ENCODE results near the gene TUT4.

TUT4 gene

DNA sequence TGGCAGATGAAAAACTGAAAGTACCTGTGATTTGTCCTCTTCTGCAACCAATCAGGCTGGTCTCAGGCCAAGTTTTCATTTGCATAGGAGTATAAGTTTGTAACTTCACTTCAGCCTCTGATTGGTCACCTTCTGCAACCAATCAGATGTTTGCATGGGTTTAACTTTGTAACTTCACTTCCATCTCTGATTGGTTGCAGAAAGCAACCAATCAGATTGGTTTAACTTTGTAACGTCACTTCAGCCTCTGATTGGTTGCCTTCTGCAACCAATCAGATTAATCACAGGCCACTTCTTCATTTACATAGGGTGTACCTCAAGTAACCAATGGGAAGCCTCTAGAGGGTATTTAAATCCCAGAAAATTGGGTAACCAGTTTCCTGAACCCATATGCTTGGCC lies 18.9 kb upstream of the TUT4 start:
- DNase-seq (ENCODE audit: low read depth): no peak

DNA sequence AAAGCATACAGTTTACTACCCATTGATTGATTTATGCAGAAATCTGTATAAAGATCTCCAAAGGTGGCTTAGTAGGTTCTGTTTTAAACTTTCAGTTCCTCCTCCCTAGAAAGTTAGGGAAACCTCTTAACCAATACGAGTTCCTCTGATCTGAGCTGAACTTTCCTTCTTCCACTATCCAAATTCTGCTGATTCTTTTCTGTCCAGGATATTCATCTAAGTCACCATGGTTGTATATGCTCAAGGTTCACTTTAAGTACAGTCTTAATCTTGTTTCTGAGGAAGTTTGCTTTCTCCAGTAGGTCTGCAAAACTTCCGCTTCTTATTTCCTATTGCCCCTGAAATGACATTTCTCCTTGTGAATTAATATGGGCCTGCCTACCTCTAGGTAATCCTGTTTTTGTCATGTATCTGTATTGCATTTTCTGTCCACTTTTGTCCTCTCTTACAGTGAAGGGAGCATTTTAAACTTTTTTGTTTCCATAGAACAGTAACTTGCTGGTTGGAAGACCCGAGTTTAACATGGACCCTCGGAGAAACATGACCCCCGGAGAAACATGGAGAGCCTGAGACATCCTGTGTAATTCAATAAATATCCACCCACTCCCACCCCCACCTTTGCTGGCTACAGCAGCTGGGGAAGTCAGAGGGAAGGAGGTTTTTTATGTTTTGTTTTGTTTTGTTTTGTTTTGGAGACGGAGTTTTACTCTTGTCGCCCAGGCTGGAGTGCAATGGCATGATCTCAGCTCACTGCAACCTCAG lies 16.7 kb upstream of the TUT4 start:
- DNase-seq (ENCODE audit: low read depth): no peak

DNA sequence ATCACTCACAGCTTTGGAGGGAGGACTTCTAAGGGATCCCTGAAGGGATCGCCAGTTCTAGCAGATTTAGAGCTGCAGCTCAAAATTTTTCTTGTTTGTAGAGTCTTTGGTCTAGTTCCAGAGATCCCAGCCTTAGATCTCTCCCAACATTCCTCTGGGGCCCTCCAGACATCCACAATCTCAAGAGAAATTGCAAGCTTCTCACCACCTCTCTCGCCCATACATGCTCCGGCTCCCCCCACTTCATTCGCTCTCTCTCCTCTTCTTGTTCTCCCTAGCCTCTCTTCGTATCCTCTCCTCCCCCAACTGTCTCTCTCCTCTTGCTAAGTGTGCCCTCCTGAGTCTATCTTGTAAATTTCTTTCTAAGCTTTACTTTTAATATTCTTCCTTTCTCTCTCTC lies 15.1 kb upstream of the TUT4 start:
- no peak for DNase-seq (ENCODE audit: low read depth)

DNA sequence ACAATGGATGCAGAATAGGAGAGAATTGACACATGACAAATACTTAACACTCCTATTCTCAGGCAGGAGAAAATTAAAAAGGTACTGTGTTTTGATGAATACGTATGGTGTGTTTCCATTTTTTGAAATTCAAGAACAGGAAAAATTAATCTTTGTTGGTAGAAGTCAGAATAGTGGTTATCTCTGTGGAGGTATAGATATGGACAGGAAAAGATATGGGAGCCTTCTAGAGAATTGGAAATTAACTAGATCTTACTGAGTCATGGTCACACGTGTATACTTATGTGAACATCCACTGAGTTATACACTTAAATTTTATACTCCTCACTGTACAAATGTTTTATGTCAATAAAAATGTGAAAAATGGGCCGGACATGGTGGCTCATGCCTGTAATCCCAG lies 9.9 kb upstream of the TUT4 start:
- DNase-seq (ENCODE audit: low read depth): no peak

DNA sequence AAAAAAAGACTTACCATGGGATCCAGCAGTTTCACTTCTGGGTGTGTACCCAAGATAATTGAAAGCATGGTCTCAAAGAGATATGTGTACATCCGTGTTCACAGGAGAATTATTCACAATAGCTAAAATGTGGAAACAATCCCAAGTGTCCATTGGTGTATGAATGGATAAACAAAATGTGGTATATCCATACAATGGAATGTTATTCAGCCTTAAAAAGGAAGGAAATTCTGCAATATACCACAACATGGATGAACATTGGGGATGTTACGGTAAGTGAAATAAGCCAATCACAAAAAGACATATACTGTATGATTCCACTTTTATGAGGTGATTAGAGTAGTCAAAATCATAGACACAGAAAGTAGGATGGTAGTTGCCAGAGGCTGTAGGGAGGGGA lies 7.0 kb upstream of the TUT4 start:
- DNase-seq (ENCODE audit: low read depth): no peak

DNA sequence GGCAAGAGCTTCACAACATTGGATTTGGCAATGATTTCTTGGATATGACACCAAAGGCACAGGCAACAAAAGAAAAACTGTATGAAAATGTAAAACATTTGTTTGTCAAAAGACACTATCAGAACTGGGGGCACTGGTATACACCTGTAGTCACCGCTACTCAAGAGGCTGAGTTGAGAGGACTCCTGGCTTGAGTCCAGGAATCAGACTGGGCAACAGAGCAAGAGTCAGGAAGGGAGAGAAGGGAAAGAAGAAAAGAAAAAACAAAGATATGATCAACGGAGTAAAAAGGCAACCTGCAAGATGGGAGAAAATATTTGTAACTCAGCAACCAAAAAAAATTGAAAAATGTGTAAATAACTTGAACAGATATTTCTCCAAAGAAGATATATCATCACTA lies 6.0 kb upstream of the TUT4 start:
- DNase-seq (ENCODE audit: low read depth): no peak

DNA sequence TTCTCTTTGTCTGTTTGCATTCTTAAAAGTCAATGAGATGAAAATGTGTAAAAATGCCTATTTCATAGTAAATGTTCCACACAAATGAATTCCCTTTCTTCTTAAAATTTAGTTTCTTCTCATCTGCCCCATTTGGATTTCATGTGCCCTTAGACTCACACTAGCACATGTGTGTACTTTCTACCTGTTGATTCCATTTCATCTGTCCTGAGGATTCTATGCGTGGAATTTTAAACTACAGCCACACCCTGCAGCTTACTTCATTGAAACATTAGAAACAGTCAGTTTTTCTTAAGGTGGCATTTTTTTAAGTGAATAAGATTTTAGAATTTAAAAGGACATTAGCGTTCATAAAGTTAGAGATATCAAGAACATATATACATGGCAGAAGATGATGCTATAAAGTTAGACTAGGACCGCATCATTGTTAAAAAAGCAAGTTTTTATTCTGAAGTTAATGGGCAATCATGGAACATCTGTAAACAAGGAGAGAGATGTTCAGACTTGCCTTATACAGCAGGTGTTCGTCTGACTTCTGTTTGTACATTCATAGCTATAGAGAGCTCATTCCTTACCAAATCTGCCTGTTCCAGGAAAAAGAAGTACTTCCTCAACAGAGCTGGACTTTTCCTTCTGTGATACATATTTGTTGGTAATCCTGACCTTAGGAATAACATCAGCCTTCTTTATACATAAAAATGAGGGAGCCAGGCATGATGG lies 3.9 kb upstream of the TUT4 start:
- no peak for DNase-seq (ENCODE audit: low read depth)

DNA sequence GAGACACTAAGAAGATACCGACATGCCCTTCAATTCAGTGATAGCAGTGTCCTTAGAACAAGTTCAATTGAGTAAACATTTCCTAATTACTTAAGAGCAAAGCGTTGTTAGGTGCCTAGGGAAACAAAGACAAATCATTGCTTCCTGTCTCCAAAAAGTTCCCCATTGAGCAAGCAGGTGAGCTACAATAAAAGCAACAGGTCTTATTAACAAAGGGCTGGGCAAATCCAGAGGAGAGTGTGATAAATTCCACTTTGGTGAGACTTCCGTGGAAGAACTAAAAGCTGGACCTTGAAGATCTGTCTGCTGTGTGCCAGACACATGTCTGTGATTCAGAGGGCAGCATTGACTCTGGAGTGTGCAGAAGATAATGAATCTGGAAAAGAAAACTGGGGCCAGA lies 1.9 kb upstream of the TUT4 start:
- DNase-seq (ENCODE audit: low read depth): no peak

DNA sequence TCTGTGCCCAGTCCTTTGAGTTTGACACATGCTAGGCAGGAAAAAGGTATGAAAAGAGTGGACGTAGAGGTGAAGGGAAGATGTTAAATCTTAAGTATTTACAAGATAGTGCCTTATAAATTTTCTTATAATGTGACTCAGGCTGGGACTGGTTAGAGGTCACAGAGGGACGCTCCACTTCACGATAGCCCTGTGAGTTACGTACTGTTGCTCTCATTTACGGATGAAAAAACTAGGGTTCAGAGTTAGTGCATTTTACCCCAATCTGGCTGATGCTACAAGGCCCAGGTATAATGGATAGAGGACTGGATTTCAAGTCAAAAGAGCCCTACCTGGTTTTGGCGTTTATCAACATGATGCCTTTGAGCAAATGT lies 1.4 kb upstream of the TUT4 start:
- DNase-seq (ENCODE audit: low read depth): no peak

DNA sequence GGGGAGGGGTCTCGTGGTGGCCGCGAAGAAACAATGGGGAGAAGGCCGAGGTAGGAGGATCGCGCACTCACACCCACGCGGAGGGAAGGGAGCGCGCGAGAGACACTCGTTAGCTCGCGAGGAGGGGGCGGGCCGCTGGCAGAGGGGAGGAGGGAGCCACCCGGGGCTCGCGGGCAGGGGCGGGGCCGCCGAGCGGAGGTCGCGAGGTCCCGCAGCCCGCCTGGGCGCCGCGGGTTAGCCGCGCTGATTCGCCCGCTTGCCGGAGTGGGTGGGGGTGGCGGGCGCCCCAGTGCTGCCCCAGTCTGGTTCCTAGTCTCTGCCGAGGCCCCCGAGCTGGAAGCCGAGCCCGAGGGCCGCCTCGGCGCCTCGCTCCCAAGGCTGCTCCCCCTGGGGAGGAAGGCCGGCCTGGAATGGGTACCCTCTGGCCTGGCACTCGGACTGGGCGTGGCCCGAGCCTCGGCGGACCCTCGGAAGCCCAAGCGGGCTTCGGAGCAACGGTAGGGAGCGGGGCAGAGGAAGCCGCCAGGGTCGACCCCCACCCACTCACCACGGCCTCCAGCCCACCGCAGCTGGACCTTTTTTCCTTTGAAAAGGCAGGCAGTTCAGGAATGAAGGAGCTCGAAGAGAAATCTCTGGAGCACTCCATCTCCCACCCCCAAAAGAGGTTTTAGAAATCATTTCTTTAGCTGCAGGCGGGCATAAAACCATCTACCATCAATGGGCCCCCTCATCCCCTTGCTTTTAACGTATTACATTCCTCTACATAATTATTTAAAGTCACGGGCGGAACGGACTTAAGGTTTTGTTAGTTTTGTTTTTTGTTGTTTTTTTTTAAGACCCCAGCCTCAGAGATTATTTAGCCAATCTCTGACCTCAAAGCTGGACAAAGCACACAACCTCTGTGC lies 722 bp upstream of the TUT4 start:
- peak; percentile 76 for DNase-seq (ENCODE audit: low read depth)

DNA sequence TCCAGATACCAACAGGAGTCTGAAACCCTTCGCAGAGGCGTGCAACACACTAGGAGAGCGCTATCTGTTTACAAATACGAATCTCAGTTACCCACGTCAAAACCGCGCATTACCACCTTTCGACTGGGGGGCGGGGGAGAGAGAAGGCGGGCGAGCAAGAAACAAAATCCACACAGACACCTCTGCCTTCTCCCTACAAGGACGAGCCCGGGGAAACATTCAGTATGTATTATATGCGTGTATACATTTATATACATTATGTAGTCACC lies 722 bp downstream of the TUT4 start:
- peak; percentile 37 for DNase-seq (ENCODE audit: low read depth)

DNA sequence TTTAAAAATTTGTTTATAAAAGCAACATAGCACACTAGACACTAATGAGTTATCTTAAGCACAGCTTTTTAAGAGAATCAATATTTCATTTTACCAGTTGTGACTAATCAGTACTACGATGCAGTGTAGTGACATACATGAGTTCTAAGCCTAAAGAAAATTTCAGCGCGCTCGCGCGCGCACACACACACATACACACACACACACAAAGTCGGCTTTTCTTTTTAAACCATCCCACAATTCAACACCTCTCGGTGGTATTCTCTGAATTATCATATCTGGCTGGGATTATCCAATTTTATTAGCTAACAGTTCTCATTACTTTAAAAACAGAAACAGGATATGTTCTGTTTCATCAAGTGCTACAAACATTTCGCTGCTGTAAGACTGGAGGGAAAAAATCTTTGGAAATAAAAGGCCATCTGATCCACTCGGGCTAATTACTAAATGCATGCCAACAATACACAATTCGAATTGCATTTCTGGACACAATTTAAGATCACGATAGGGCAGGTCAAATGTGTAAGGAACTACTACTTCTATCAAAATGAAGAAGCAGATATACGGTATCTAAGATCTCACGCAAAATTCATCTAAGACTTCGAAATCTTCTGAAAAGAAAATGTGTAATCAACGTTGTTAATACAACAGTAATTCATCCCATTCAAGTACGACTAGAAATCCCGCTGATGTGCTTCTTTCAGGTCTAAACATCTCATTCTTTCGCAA lies 1.2 kb downstream of the TUT4 start:
- DNase-seq (ENCODE audit: low read depth): no peak

DNA sequence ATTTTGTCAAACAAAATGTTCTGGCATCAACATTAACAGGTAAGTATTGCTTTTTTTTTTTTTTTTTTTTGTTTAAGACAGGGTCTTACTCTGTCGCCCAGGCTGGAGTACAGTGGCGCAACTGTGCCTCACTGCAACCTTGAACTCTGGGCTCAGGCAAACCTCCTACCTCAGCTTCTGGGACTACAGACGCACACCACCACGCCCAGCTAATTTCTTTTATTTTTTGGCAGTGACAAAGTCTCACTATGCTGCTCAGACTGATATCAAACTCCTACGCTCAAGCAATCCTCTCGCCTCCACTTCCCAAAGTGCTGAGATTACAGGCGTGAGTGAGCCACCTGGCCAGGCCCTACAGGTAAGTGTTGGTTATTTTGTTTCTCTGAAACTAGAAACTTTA lies 2.4 kb downstream of the TUT4 start:
- DNase-seq (ENCODE audit: low read depth): no peak

DNA sequence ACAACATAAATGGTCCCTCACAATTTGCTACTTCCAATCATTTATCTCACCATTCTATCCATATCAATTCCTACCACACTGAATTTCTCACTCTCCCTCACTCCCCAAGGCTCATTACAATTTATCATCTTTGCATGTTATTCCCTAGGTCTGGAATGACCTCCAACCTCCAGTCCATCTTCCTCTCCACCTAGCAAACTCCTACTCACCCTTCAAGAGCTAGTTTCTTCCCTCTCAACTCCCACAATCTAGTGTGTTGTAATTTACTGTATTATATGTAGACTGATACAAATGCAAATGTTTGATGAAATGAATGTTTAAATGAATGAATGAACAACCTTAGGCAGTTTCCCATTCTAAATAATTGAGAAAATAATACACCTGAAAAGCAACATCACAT lies 3.6 kb downstream of the TUT4 start:
- DNase-seq (ENCODE audit: low read depth): no peak

DNA sequence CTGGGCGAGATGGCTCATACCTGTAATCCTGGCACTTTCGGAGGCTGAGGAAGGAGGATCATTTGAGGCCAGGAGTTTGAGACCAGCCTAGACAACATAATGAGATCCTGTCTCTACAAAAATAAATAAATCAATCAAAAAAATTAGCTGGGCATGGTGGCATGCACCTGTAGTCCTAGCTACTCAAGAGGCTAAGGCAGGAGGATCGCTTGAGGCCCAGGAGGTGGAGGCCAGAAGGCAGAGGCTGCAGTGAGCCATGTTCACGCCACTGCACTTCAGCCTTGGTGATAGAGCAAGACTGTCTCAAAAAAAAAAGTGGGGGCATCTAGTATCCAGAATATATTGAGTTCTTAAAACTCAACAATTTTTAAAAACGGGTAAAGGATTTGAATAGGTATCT lies 6.0 kb downstream of the TUT4 start:
- no peak for DNase-seq (ENCODE audit: low read depth)

DNA sequence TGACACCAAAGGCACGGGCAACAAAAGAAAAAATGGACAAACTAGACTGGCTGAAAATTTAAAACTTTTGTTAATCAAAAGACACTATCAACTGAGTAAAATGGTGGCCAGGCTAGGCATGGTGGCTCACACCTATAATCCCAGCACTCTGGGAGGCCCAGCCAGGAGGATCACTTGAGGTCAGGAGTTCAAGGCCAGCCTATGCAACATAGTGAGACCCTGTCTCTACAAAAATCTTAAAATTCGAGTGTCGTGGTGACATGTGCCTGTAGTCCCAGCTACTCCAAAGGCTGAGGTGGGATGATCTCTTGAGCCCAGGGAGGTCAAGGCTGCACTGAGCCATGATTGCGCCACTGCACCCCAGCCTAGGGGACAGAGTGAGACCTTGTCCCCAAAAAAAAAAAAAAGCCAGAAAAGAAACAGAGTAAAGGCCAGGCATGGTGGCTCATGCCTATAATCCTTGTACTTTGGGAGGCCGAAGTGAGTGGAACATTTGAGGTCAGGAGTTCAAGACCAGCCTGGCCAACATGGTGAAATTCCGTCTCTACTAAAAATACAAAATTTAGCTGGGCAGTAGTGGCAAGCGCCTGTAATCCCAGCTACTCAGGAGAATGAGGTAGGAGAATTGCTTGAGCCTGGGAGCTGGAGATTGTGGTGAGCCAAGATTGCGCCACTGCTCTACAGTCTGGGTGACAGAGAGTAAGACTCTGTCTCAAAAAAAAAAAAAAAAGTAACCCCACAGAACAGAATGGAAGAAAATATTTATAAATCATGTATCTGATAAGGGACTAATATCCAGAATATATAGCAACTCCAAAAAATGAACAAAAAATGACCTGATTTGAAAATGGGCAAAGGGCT lies 8.0 kb downstream of the TUT4 start:
- DNase-seq (ENCODE audit: low read depth): no peak

DNA sequence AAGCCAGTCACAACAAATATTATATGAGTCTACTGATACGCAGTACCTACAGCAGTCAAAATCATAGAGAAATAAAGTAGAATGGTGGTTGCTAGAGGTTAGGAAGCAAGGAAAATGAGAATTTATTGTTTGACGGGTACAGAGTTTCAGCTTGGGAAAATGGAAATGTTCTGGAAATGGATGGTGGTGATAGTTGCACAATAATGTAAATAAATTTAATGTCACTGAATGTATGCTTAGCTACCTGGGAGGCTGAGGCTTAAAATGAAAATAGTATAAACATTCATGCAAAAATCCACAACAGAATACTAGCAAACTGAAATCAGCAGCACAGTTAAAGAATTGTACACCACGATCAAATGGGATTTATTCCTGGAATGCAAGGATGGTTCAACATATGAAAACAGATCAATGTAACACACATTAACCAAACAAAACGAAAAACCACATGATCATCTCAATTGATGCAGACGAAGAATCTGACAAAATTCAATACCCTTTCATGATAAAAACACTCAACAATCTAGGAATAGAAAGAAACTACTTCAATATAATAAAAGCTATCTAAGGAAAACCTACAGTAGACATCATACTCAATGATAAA lies 10.7 kb downstream of the TUT4 start:
- no peak for DNase-seq (ENCODE audit: low read depth)

DNA sequence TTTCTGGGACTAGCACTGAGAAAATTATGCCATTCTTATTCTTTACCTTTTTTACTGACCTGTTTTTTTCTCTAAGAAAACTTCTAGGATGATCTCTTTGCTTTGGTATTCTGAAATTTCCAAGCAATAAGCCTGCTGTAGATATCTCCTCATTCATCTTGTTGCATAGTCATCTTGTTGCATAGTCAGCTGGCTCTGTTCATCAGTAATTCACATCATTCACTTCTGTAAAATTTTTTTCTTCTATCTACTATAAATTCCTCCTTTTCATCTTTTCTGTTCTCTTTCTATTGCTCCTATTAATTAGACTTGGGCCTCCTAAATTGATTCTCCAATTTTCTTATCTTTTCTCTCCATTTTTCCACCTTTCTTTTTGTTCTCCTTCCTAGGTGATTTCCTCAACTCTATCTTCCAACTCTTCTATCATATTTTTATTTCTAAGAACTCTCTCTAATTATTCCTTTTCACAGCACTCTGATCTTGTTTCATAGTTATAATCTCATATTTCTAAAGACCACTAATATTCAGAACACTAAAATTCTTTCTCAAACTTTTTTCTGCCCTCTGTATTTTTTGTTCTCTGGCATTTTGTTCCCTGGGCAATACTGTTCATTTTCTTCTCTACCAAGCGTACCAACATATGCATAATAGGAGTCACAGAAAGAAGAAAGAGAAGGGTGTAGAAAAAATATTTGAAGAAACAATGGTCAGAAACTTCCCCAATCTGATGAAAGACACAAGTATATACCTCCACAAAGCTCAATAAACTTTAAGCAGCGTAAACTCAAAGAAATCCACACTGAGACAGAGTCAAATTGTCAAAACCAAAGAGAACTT lies 17.7 kb downstream of the TUT4 start:
- no peak for DNase-seq (ENCODE audit: low read depth)

DNA sequence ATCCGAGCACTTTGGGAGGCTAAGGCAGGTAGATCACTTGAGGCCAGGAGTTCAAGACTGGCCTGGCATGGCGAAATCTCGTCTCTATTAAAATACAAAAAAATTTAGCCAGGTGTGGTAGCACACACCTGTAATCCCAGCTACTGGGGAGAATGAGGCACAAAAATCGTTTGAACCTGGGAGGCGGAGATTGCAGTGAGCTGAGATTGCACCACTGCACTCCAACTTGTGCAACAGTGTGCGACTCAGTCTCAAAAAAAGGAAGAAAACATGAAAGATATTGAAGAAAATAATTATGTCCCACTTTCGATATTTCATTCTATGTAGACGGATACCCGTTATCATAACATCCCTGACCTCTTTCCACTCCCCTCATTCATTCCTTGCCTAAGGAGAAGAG lies 19.2 kb downstream of the TUT4 start:
- DNase-seq (ENCODE audit: low read depth): no peak

DNA sequence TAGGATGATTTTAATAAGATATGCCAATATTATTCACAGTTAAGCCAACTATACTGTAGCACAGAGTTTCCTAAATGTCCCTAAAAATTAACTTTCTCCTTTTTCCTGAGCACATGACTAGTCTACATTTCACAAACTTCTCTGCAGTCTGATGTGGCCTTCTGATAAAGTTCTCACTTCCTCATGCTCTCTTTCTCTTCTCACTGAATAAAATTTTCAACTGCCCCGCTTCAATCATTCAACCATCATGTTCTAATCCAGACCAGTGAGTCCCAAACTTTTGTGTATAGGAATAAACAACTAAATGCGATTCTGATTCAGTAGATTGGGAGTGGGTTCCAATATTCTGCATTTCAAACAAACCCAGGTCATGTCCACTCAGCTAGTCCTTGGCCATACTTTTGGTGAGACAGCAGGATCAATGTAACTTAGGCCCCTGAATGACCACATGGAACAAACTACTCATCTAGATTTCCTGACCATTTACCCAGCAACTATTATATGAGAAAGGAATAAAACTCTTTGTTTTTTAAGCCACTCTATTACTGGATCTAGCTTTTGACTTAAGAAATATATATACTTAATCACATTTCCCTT lies 20.1 kb downstream of the TUT4 start:
- DNase-seq (ENCODE audit: low read depth): no peak
